CD8-positive, alpha-beta memory T cell (primary cell): ENCODE results near the gene PSMC3. TPM values are rescaled to one million over a fixed set of nuclear protein-coding genes. Genes with fewer than 3 reads are reported as not detected.

Source experiments
- CTCF ChIA-PET: fragments of 350-600 bp; sonication (Branson Sonifier 250); formaldehyde crosslinking; loops from one replicate; lab custom pipeline; 2021; ENCODE audit warnings: antibody characterized with exemption; lab: Charles Lee
- POLR2A ChIA-PET: fragments of 350-600 bp; sonication (Branson Sonifier 250); formaldehyde crosslinking; loops from one replicate; lab custom pipeline; 2021; ENCODE audit warnings: antibody characterized with exemption; lab: Charles Lee
- DNase-seq, 5 donors: peaks; one replicate each; pipeline versions ENCODE4 v3.0.0 to v3.0.0-alpha.2; 2020 to 2022; ENCODE audit warnings: mixed read lengths in 1 of 5
- H3K27ac ChIP-seq: one replicate; pipeline ENCODE4 v1.7.0; 2013; ENCODE audit warnings: low read depth, mild to moderate bottlenecking, low read length, moderate library complexity
- H3K27me3 ChIP-seq: 2 replicates; pipeline ENCODE4 v1.7.0; 2013; ENCODE audit warnings: low read length, mild to moderate bottlenecking; ENCODE audit not compliant: insufficient read depth, poor library complexity, severe bottlenecking
- H3K36me3 ChIP-seq: 2 replicates; pipeline ENCODE4 v1.7.0; 2013; ENCODE audit warnings: mild to moderate bottlenecking, low read length, moderate library complexity; ENCODE audit not compliant: insufficient read depth
- H3K4me1 ChIP-seq: 2 replicates; pipeline ENCODE4 v1.7.0; 2013; ENCODE audit warnings: mild to moderate bottlenecking, low read length, moderate library complexity; ENCODE audit not compliant: insufficient read depth
- H3K4me3 ChIP-seq: 2 replicates; pipeline ENCODE4 v1.7.0; 2013; ENCODE audit warnings: mild to moderate bottlenecking, low read length
- H3K9me3 ChIP-seq: 2 replicates; pipeline ENCODE4 v1.7.0; 2013; ENCODE audit warnings: mild to moderate bottlenecking, low read length
- H3K27ac Mint-ChIP-seq, 8 donors: one replicate each; pipeline ENCODE4 v1.8.0; 2020 to 2021; ENCODE audit warnings: mixed read lengths in 8 of 8, mild to moderate bottlenecking in 6 of 8, inconsistent platforms in 3 of 8, moderate library complexity in 3 of 8
- H3K27me3 Mint-ChIP-seq, 2 donors: one replicate each; pipeline ENCODE4 v1.8.0; 2020 to 2021; ENCODE audit warnings: mixed read lengths in 2 of 2, mild to moderate bottlenecking in 1 of 2, moderate library complexity in 1 of 2
- H3K36me3 Mint-ChIP-seq, 3 donors: one replicate each; pipeline ENCODE4 v1.8.0; 2020 to 2021; ENCODE audit warnings: mixed read lengths in 3 of 3, inconsistent platforms in 1 of 3, mild to moderate bottlenecking in 1 of 3
- H3K4me1 Mint-ChIP-seq, 3 donors: one replicate each; pipeline ENCODE4 v1.8.0; 2020 to 2021; ENCODE audit warnings: mixed read lengths in 3 of 3, inconsistent platforms in 1 of 3, mild to moderate bottlenecking in 1 of 3
- H3K4me3 Mint-ChIP-seq, 7 donors: one replicate each; pipeline ENCODE4 v1.8.0; 2020 to 2021; ENCODE audit warnings: mixed read lengths in 7 of 7, mild to moderate bottlenecking in 6 of 7, moderate library complexity in 4 of 7, inconsistent platforms in 2 of 7
- H3K9me3 Mint-ChIP-seq, 5 donors: one replicate each; pipeline ENCODE4 v1.8.0; 2020 to 2022; ENCODE audit warnings: mixed read lengths in 5 of 5, mild to moderate bottlenecking in 3 of 5, moderate library complexity in 2 of 5, inconsistent platforms in 1 of 5
- polyA plus RNA-seq: library from polyadenylated mRNA; unstranded; fragments of 300-500 nt; fragmentation: Illumina TruSeq; gene quantifications from one replicate; pipeline ENCODE4 v1.2.3, GENCODE V29; 2021
- total RNA-seq, 2 experiments: library from RNA; stranded (reverse); gene quantifications; one replicate each; pipeline ENCODE4 v1.2.3, GENCODE V29; 2021

PSMC3 gene
- total RNA-seq (100 to 1,000 TPM; 200 to 219 TPM), polyA plus RNA-seq (118 TPM)

DNA sequence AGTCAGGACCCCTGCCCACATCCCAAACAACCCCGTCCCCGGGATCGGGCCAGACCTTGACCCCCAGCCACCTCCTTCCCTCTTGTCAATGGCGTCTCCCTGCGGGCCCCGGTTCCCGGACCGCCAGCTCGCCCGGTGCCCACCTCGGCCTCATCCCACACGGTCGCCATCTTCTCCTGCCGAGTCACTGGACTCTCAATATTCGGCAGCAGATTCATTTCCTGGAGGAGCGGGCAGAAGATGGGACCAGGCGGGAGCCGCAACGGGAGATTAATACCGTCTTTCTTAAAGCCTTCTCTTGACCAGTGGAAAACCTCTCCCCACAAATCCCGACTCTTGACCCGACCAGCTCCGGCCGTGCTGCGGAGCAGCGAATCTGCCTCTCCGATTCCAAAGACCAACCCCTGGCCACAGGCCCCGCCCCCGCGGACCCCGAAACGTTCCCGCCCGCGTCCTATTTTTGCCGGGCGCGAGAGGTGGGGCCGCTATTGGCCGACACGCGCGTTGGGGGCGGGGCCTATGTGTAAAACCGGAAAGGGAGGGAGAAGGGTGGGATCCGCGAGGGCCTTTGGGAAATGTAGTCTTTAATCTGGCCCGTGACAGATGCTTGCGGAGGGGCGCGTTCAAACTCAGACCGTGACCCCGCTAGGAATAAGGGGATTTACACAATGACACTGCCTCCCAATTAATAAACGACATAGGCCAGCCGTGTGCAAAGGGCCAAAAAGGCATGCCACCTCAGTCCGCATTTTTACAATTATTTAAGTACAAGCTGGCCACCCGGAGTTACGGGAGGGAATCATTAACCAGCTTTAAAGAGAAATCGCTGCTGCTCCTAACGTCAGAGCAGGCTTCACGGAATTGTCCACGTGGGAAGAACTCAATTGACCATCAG lies at the start of gene PSMC3:
PSMC3 (minus strand) TSS at position 378 of the 895 bp plus-strand sequence; CDS start at position 218, 160 bp downstream.
- ChIA-PET CTCF (interaction anchor here (0.6 to 5.5 kb wide), 6 partner anchors 15 to 213 kb away, joined by 3 to 24 read pairs (median 3); no protein-coding TSS in a partner anchor), POLR2A (interaction anchor here (0.8 to 1.8 kb wide), 6 partner anchors 10 to 341 kb away, joined by 3 to 6 read pairs (median 5); partner anchors contain the start of gene ACP2)
- H3K27ac Mint-ChIP-seq, result peak within 1 kb of the TSS; percentile 84 to 99 (median 98)
- H3K4me3 Mint-ChIP-seq, result peak within 1 kb of the TSS; percentile 93 to 99 (median 99)
- Histone ChIP-seq H3K36me3 (peaks cover 24% of the 10 kb centered on the region), H3K9me3 (no peaks in the 10 kb centered on the region), H3K27me3 (no peaks in the 10 kb centered on the region), H3K4me1 (peaks cover 13% of the 10 kb centered on the region), H3K27ac (peak within 1 kb of the TSS; percentile 93), H3K4me3 (peak within 1 kb of the TSS; percentile 99)
- H3K36me3 Mint-ChIP-seq, result peaks cover 4 to 51% (median 5%) of the 10 kb centered on the region in 3 donors
- peak; percentile 95 to 97 (median 97) for DNase-seq
- H3K9me3 Mint-ChIP-seq, result no peaks in the 10 kb centered on the region
- H3K4me1 Mint-ChIP-seq, result peaks cover 23 to 31% (median 31%) of the 10 kb centered on the region in 3 donors
- H3K27me3 Mint-ChIP-seq, result peaks cover 0 to 5% of the 10 kb centered on the region in 2 donors

DNA sequence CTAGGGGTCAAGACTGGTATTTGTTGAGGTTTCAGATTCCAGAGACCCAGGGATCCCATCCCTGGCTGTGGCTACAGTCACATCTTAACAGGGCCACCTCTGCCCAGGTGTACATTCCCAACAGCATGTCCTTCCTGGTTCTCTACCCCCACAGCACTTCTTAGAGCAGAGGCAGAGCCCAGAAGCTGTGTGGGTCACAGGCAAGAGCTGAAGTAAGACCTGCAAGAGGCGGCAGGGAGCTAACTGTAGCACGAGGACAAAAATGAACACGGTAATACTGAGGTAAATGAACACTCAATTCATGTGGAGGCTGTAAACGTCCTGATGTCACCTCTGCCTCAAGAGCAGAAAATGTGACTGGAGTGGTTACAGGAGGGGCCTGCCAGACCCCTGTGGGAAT lies 44.4 kb upstream of the PSMC3 start:
- CTCF ChIA-PET, result no interaction called here
- Histone ChIP-seq H3K4me1 (no peaks in the 10 kb centered on the region), H3K36me3 (peaks cover 61% of the 10 kb centered on the region), H3K27ac (no peak overlapping the region), H3K9me3 (no peaks in the 10 kb centered on the region), H3K4me3 (no peak overlapping the region), H3K27me3 (no peaks in the 10 kb centered on the region)
- no peak for DNase-seq
- H3K27me3 Mint-ChIP-seq, result no peaks in the 10 kb centered on the region
- peaks cover 7 to 12% (median 8%) of the 10 kb centered on the region in 3 donors for H3K4me1 Mint-ChIP-seq
- no peaks in the 10 kb centered on the region for H3K9me3 Mint-ChIP-seq
- peak overlapping the region in 3 of 8 donors; percentile 42 to 66 (median 51) for H3K27ac Mint-ChIP-seq
- H3K36me3 Mint-ChIP-seq, result peaks cover 0 to 92% (median 16%) of the 10 kb centered on the region in 3 donors
- POLR2A ChIA-PET, result no interaction called here
- H3K4me3 Mint-ChIP-seq, result no peak overlapping the region

- H3K4me3 Mint-ChIP-seq, result peak overlapping the region in 1 of 7 donors; percentile 37
- no peak overlapping the region for H3K4me3 ChIP-seq
- H3K4me1 ChIP-seq, result no peaks in the 10 kb centered on the region
- no peaks in the 10 kb centered on the region for H3K9me3 ChIP-seq
- peak overlapping the region; percentile 45 to 85 (median 62) for H3K27ac Mint-ChIP-seq
- H3K36me3 Mint-ChIP-seq, result peaks cover 0 to 91% (median 15%) of the 10 kb centered on the region in 3 donors
- no peak for DNase-seq
- H3K27ac ChIP-seq, result no peak overlapping the region
- H3K27me3 Mint-ChIP-seq, result peaks cover 0 to 2% of the 10 kb centered on the region in 2 donors
- no peaks in the 10 kb centered on the region for H3K27me3 ChIP-seq
- H3K36me3 ChIP-seq, result peaks cover 50% of the 10 kb centered on the region
- H3K9me3 Mint-ChIP-seq, result no peaks in the 10 kb centered on the region
- H3K4me1 Mint-ChIP-seq, result peaks cover 7 to 12% (median 8%) of the 10 kb centered on the region in 3 donors
- ChIA-PET CTCF (no interaction called here), POLR2A (no interaction called here)
Measured at GRCh38 chr11:47469361-47470179, 43.3 kb upstream of the PSMC3 start.

- no peak overlapping the region for H3K27ac ChIP-seq
- no peaks in the 10 kb centered on the region for H3K9me3 ChIP-seq
- POLR2A ChIA-PET, result no interaction called here
- Mint-ChIP-seq H3K27ac (peak overlapping the region in 3 of 8 donors; percentile 6 to 87 (median 85)), H3K9me3 (no peaks in the 10 kb centered on the region), H3K27me3 (peaks cover 0 to 2% of the 10 kb centered on the region in 2 donors), H3K36me3 (peaks cover 0 to 92% (median 11%) of the 10 kb centered on the region in 3 donors), H3K4me1 (peaks cover 7 to 12% (median 8%) of the 10 kb centered on the region in 3 donors), H3K4me3 (no peak overlapping the region)
- CTCF ChIA-PET, result no interaction called here
- no peaks in the 10 kb centered on the region for H3K4me1 ChIP-seq
- H3K27me3 ChIP-seq, result no peaks in the 10 kb centered on the region
- DNase-seq, result no peak
- no peak overlapping the region for H3K4me3 ChIP-seq
- peaks cover 45% of the 10 kb centered on the region for H3K36me3 ChIP-seq
Measured at GRCh38 chr11:47468598-47469214, 42.5 kb upstream of the PSMC3 start.

DNA sequence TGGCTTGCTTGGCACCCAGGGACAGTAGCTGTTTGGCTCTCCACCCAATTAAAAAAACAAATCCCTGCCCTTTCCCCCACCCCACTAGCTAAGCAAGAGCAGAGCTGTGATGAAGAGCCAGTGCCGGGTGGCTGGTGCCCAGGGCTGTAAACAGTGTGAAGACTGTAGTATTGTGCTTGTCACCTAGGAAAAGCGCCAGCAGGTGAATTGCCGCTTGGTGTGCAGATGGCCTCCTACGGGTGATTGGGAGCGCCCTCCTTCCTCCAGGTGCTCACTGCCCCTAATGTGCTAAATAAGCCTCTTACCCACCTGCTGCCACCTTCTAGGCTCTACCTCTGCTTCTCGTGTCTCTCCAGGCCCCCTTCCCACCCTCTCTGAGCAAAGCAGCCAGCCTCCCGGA lies 41.1 kb upstream of the PSMC3 start:
- Mint-ChIP-seq H3K9me3 (no peaks in the 10 kb centered on the region), H3K36me3 (peaks cover 0 to 80% (median 6%) of the 10 kb centered on the region in 3 donors), H3K27ac (peak overlapping the region in 5 of 8 donors; percentile 29 to 88 (median 61)), H3K27me3 (peaks cover 0 to 2% of the 10 kb centered on the region in 2 donors), H3K4me1 (peaks cover 7 to 12% (median 8%) of the 10 kb centered on the region in 3 donors), H3K4me3 (no peak overlapping the region)
- H3K4me3 ChIP-seq, result no peak overlapping the region
- H3K36me3 ChIP-seq, result peaks cover 31% of the 10 kb centered on the region
- no peaks in the 10 kb centered on the region for H3K9me3 ChIP-seq
- DNase-seq, result no peak
- POLR2A ChIA-PET, result no interaction called here
- H3K4me1 ChIP-seq, result no peaks in the 10 kb centered on the region
- H3K27ac ChIP-seq, result no peak overlapping the region
- no peaks in the 10 kb centered on the region for H3K27me3 ChIP-seq
- CTCF ChIA-PET, result no interaction called here

DNA sequence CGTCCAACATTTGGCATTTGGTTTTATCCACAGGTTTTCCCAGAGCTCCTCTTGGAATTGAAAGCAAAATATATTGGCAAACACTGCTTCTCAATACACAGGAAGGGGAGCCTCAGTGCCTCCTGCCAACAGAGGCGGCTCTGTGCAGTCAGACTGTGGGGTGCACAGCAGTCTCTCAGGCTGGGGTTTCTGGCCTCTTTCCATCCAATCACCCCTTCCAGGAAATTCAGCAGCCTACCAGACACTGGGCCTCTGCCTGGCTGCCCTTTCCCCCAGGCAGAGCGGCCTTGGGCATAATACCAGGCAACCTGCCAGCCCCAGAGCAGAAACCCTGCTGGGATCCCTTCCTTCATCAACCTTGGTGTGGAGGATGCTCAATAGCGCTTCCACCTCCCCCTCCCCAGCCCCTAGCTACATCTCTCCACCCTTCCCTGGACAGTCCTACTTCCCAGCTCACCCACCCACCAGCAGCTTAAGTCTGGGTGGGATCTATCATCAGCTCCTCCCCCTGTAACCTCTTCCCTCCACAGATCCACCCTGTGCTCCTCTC lies 40.5 kb upstream of the PSMC3 start:
- CTCF ChIA-PET, result no interaction called here

DNA sequence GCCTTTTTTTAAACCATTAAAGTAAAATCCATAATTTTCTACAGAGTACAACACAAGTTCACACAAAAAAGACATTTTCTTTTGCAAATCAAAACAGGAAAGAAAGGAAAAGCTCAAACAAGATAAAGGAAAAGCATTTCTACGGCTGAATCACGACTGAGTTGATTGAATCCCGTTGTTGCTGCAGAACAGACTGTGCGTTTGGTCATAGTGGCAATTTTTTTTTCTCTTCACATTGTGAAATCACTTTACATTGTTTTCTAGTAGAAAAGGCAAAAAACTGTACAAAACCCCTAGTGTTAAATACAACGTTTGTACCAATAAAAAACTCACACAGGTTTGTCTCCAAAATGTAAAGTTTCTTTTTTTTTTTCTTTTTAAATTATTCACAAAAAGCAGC lies 40.0 kb upstream of the PSMC3 start:
- no peak for DNase-seq
- H3K9me3 ChIP-seq, result no peaks in the 10 kb centered on the region
- no peak overlapping the region for H3K4me3 Mint-ChIP-seq
- peaks cover 0 to 78% (median 7%) of the 10 kb centered on the region in 3 donors for H3K36me3 Mint-ChIP-seq
- peak overlapping the region in 1 of 8 donors; percentile 88 for H3K27ac Mint-ChIP-seq
- no peak overlapping the region for H3K4me3 ChIP-seq
- peaks cover 20% of the 10 kb centered on the region for H3K36me3 ChIP-seq
- no peaks in the 10 kb centered on the region for H3K27me3 ChIP-seq
- ChIA-PET POLR2A (no interaction called here), CTCF (no interaction called here)
- peaks cover 0 to 2% of the 10 kb centered on the region in 2 donors for H3K27me3 Mint-ChIP-seq
- H3K9me3 Mint-ChIP-seq, result no peaks in the 10 kb centered on the region
- peaks cover 8 to 12% (median 9%) of the 10 kb centered on the region in 3 donors for H3K4me1 Mint-ChIP-seq
- H3K27ac ChIP-seq, result no peak overlapping the region
- no peaks in the 10 kb centered on the region for H3K4me1 ChIP-seq

More for the DNA sequence above, 40.5 kb upstream of the PSMC3 start:
- H3K9me3 ChIP-seq, result no peaks in the 10 kb centered on the region
- Mint-ChIP-seq H3K27me3 (peaks cover 0 to 2% of the 10 kb centered on the region in 2 donors), H3K4me1 (peaks cover 8 to 12% (median 9%) of the 10 kb centered on the region in 3 donors), H3K36me3 (peaks cover 0 to 78% (median 7%) of the 10 kb centered on the region in 3 donors), H3K9me3 (no peaks in the 10 kb centered on the region), H3K27ac (peak overlapping the region in 3 of 8 donors; percentile 42 to 88 (median 63)), H3K4me3 (no peak overlapping the region)
- no peak for DNase-seq
- H3K27ac ChIP-seq, result no peak overlapping the region
- no peaks in the 10 kb centered on the region for H3K27me3 ChIP-seq
- POLR2A ChIA-PET, result no interaction called here
- no peak overlapping the region for H3K4me3 ChIP-seq
- H3K36me3 ChIP-seq, result peaks cover 26% of the 10 kb centered on the region
- H3K4me1 ChIP-seq, result no peaks in the 10 kb centered on the region
